ENCODE measurements around the gene ZNF532.

DNA sequence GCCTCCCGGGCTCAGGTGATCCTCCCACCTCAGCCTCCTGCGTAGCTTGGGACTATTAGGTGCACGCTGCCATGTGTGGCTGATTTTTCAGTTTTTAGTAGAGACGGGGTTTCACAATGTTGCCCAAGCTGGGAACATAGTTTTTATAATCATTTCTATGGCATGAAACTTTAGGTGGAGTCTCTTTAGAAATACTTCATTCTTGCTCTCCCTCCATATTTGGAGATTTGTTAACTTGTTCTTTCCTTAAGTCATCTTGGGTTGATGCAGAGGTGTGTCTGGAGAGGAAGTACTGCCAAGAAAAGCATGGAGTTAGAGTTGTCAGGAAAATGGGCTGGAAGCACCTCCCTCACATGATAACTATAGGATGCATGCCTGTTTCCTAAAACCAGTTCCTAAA, 17.4 kb downstream of the ZNF532 start:
- TF ChIP-seq, protein P1, sequence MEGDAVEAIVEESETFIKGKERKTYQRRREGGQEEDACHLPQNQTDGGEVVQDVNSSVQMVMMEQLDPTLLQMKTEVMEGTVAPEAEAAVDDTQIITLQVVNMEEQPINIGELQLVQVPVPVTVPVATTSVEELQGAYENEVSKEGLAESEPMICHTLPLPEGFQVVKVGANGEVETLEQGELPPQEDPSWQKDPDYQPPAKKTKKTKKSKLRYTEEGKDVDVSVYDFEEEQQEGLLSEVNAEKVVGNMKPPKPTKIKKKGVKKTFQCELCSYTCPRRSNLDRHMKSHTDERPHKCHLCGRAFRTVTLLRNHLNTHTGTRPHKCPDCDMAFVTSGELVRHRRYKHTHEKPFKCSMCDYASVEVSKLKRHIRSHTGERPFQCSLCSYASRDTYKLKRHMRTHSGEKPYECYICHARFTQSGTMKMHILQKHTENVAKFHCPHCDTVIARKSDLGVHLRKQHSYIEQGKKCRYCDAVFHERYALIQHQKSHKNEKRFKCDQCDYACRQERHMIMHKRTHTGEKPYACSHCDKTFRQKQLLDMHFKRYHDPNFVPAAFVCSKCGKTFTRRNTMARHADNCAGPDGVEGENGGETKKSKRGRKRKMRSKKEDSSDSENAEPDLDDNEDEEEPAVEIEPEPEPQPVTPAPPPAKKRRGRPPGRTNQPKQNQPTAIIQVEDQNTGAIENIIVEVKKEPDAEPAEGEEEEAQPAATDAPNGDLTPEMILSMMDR (IDR thresholded peaks at IDR 0.05; ENCODE audit: low read length), result no peak
- no peak for TF ChIP-seq EZH2 (IDR thresholded peaks at IDR 0.05; ENCODE audit: borderline replicate concordance, low read length)

Data from OCI-LY1 (cell line).